GM19397 (cell line): Measurements from ENCODE around the gene LUC7L.
"Not testable (repeated sequence)": the region's sequence is repeated elsewhere in the genome, so short reads cannot be mapped to it uniquely, and the experiment has no call there.

Experiments
- ATAC-seq: cut with Tn5 transposase; IDR thresholded peaks from one replicate; pipeline ENCODE4 v1.9.1; 2021; ENCODE audit warnings: mild to moderate bottlenecking, moderate library complexity; ENCODE audit not compliant: unreplicated experiment

LUC7L gene

DNA sequence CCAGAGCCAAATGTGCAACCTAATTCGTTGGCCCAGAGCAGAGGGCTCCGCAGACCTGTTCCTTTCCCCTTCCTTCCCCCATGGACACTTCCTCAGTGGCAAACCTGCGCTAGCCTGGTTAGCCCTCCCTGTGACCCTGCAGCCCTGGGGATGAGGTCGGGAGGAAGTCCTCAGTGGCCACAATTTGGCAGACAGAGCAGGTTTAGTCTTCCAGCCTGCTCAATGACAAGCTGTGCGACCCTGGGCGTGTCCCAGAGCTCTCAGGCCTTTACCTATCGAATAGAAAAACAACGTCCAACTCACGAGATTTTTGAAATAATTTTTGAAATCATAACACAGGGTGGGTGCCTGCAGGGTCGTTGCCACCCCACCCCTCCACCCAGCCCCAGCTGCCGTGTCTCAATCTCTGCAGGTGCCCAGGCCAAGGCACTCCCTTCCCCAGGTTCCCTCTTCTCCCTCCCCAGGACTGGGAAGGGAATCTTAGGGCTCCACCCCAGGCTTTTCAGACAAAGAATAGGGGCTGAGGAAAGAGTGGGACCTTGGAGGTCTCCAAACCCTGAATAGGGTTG, 62.0 kb downstream of the LUC7L start:
- ATAC-seq = no peak

DNA sequence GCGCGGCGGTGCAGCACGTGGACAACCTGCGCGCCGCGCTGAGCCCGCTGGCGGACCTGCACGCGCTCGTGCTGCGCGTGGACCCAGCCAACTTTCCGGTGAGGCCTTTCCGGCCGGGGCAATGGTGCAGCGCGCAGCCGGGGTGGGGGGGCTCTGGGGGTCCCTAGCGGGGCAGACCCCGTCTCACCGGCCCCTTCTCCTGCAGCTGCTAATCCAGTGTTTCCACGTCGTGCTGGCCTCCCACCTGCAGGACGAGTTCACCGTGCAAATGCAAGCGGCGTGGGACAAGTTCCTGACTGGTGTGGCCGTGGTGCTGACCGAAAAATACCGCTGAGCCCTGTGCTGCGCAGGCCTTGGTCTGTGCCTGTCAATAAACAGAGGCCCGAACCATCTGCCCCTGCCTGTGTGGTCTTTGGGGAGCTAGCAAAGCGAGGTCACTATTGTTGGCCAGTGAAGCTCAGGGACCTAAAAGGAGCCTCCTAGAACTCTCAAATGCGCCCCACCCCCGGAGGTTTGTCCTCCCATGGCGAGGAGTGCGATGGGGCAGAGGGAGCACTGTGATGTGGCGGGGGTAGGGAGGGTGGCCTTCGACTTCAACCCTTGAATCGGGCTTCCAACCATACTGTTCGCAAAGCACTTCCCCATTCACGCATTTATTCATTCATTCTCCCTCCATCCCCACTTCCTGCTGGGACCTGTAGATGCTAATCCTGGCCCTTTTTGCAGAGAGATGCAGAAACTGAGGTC, 62.7 kb downstream of the LUC7L start:
- ATAC-seq = no peak

DNA sequence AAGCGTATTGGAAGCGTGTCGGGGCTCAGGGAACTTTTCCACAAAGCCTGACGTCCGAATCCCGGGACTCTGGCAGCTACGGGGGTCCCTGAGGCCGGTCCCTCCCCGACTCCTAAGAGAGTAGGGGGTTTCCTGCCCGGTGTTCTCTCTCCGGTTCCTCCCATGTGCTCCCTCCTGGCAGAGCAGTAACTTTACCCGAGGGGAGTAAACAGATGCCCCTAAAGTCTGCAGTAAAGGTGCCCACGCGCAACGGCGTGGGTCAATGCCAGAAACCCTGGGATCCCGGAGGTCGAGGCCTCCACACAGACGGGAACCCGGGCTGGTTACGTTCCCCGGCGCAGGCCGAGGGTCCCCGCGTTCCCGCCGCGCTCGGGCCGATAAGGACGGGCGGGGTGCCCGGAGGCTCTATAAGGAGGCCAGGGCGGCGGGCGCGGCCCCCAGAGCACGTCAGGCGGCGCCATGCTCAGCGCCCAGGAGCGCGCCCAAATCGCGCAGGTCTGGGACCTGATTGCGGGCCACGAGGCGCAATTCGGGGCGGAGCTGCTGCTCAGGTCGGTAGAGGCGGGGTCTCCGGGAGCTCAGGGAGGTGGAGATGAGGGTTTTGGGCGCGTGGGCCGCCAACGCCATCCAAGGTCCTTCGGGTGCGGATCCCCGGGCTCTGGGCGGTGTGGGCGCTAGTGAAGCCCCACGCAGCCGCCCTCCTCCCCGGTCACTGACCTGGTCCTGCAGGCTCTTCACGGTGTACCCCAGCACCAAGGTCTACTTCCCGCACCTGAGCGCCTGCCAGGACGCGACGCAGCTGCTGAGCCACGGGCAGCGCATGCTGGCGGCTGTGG, 63.5 kb downstream of the LUC7L start, which contains the start of gene HBM:
Gene HBM (plus strand): TSS at position 440 of the 836 bp plus-strand sequence. CDS start 20 bp downstream, at position 460.
- ATAC-seq = no peak

DNA sequence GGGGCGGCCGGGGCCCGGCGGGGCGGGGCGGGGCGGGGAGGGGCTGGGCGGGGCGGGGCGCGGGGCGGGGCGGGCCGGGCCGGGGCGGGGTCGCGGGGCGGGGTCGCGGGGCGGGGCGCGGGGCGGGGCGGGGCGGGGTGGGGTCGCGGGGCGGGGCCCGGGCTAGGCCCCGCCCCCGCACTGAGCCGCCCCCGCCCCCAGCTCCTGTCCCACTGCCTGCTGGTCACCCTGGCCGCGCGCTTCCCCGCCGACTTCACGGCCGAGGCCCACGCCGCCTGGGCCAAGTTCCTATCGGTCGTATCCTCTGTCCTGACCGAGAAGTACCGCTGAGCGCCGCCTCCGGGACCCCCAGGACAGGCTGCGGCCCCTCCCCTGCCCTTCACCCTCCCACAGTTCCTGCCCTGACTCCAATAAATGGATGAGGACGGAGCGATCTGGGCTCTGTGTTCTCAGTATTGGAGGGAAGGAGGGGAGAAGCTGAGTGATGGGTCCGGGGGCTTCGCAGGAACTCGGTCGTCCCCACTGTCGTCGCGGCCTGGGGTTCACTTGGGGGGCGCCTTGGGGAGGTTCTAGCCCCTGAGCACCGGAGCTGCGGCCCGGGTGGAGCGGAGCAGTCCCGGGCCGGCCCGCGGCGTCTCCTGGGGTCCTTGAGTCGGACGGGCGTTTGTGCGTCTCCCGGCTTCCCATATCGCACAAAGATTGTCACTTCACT, 64.3 kb downstream of the LUC7L start:
- ATAC-seq = no peak

DNA sequence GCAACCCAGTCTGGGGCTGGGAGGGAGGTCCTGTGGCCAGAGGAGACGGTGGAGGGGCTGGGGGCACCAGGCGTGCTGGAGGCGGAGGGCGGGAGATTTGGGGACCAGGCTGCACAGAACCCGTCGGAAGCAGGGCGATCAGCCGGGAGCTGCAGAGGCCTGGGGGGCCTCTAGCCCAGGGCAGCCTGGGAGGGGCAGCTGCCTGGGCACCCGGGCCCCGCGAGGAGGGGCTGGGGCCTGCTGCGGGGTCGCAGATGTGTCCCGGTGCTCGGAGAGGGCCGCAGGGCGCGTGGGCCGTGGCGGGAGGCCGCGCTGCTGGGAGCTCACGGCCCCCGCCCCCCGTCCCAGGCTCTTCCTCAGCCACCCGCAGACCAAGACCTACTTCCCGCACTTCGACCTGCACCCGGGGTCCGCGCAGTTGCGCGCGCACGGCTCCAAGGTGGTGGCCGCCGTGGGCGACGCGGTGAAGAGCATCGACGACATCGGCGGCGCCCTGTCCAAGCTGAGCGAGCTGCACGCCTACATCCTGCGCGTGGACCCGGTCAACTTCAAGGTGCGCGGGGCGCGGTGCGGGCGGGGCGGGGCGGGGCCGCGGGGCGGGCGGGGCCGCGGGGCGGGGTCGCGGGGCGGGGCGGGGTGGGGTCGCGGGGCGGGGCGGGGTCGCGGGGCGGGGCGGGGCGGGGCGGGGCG, 65.0 kb downstream of the LUC7L start:
- not testable (repeated sequence) for ATAC-seq

DNA sequence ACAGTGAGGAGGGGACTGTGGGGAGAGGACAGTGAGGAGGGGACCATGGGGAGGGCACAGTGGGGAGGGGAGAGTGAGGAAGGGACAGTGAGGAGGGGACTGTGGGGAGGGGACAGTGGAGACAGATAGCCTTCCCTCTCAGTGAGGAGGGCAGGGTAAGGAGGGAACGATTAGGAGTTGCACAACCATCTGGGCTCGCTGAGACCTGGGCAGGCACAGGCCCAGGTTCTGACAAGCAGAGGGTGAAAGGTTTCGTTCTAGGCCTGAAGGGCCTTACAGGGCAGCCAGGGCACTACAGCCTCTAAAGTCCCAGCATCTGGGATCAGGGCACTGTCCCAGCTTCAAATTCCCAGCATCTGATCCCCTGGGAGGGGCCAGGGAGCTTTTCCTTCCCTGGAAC, 65.6 kb downstream of the LUC7L start:
- not testable (repeated sequence) for ATAC-seq

DNA sequence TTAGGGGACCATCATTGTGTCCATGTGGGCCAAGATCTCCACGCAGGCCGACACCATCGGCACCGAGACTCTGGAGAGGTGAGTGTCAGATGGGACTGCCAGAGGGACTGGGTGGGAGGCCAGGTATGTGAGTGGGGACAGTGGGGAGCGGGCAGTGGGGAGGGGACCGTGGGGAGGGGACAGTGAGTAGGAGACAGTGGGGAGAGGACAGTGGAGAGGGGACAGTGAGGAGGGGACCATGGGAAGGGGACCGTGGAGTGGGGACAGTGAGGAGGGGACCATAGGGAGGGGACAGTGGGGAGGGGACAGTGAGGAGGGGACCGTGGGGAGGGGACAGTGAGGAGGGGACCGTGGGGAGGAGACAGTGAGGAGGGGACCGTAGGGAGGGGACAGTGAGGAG, 66.1 kb downstream of the LUC7L start:
- ATAC-seq = not testable (repeated sequence)

DNA sequence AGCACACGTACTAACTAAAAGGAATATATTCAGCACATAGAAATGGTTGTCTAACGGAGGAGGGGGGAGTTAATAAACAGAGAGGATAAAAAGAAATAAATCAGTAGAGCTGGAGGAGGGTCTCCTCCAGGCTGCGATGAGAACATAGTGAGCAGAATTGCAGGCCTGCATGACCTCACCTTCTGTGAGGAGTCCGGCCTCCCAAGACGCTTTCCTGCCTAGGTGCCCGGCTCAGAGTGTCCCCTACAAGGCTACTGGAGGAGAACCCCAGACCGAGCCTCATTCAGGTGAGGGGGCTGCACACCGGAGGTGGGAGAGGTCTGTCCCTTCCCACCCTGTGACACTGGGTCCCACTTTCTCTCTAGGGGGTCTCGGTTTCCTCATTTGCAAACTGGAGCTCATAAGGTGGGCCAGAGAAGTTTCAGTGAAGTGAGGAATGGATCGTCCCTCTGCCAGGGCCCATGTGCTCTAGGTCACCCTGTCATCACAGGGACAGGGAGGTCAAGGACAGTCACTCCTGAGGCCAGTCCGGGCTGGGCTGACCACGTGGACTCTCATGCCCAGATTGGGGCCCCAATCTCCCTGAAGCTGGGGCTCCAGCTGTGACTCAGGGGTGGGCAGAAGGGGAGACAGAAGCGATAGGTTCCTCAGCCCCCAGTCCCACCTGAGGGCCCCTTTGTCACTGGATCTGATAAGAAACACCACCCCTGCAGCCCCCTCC, 66.8 kb downstream of the LUC7L start:
- no peak for ATAC-seq

DNA sequence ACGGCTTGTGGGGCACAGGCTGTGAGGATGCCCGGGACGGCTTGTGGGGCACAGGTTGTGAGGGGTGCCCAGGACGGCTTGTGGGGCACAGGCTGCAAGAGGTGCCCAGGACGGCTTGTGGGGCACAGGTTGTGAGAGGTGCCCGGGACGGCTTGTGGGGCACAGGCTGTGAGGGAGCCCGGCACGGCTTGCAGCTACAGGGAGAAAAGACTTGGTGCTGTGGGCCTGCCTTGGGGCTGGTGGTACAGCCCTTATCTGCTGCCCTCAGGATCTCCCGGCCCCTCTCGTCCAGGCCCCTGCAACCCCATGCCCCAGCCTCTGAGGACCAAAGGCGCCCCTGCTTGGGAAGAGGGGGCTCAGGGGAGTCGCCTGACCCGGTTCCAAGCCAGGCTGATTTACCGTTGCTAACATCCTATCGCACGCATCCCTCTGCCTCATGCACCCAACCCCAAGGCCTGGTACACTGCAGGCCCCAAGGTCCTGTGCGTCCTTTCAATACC, 68.5 kb downstream of the LUC7L start:
- no peak for ATAC-seq

DNA sequence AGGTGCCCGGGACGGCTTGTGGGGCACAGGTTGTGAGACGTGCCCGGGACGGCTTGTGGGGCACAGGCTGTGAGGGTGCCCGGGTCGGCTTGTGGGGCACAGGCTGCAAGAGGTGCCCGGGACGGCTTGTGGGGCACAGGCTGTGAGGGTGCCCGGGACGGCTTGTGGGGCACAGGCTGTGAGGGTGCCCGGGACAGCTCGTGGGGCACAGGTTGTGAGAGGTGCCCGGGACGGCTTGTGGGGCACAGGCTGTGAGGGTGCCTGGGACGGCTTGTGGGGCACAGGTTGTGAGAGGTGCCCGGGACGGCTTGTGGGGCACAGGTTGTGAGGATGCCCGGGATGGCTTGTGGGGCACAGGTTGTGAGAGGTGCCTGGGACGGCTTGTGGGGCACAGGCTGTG, 69.0 kb downstream of the LUC7L start:
- not testable (repeated sequence) for ATAC-seq

DNA sequence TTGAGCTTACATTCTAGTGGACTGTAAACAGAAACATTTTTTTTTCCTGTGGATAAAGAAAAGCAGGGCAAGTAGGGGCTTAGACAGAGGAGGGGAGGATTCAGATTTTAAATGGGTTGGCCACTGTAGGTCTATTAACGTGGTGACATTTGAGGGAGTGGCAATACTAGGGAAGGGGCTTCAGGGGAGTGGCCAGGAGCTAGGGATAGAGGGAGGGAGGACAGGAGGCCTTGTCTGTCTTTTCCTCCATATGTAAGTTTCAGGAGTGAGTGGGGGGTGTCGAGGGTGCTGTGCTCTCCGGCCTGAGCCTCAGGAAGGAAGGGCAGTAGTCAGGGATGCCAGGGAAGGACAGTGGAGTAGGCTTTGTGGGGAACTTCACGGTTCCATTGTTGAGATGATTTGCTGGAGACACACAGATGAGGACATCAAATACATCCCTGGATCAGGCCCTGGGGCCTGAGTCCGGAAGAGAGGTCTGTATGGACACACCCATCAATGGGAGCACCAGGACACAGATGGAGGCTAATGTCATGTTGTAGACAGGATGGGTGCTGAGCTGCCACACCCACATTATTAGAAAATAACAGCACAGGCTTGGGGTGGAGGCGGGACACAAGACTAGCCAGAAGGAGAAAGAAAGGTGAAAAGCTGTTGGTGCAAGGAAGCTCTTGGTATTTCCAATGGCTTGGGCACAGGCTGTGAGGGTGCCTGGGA, 70.0 kb downstream of the LUC7L start:
- no peak for ATAC-seq

DNA sequence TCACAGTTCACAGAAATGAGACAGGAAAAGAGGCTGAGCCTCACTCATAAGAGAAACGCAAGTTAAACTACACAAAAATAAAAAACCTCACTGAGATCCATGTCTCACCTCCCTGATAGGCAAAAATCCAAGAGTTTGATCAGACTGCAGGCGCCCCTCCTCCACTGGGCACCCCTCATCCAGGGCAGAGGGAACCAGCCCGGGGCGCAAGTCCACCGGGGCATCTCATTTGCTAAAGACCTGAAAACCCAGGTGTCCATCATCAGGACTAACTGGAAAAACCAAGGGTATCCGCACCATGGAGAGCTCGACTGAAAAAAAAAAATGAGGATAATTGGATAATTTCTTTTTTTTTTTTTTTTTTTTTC, 74.2 kb downstream of the LUC7L start:
- no peak for ATAC-seq

DNA sequence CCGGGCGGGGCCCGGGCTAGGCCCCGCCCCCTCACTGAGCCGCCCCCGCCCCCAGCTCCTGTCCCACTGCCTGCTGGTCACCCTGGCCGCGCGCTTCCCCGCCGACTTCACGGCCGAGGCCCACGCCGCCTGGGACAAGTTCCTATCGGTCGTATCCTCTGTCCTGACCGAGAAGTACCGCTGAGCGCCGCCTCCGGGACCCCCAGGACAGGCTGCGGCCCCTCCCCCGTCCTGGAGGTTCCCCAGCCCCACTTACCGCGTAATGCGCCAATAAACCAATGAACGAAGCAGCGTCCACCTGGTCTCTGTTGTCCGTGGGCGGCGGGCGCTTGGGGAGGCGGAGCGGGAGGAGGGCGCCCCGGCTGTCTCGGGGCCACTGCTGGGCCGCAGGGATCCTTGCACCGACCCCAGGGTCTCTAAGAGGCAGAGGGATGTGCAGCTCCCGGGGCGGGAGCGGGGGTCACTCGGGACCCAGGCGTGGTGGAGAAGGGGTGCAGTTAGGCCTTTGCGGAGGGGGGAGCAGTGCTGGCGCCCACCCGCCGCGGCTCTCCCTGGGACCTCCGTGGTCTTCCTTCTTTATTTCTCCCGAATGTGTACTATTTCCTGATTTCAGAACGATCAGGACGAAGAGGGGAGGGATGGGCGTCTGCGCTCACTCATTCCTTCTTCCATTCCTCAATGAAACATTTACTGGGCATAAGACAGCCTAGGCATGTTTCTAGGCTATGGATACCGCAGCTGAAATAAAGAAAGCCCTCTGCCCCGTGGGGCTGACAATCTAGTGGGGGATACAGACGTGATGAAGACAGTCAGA, 74.8 kb downstream of the LUC7L start:
- ATAC-seq = no peak

DNA sequence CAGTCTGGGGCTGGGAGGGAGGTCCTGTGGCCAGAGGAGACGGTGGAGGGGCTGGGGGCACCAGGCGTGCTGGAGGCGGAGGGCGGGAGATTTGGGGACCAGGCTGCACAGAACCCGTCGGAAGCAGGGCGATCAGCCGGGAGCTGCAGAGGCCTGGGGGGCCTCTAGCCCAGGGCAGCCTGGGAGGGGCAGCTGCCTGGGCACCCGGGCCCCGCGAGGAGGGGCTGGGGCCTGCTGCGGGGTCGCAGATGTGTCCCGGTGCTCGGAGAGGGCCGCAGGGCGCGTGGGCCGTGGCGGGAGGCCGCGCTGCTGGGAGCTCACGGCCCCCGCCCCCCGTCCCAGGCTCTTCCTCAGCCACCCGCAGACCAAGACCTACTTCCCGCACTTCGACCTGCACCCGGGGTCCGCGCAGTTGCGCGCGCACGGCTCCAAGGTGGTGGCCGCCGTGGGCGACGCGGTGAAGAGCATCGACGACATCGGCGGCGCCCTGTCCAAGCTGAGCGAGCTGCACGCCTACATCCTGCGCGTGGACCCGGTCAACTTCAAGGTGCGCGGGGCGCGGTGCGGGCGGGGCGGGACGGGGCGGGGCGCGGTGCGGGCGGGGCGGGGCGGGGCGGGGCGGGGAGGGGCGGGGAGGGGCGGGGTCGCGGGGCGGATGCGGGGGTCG, 75.6 kb downstream of the LUC7L start:
- ATAC-seq = not testable (repeated sequence)

DNA sequence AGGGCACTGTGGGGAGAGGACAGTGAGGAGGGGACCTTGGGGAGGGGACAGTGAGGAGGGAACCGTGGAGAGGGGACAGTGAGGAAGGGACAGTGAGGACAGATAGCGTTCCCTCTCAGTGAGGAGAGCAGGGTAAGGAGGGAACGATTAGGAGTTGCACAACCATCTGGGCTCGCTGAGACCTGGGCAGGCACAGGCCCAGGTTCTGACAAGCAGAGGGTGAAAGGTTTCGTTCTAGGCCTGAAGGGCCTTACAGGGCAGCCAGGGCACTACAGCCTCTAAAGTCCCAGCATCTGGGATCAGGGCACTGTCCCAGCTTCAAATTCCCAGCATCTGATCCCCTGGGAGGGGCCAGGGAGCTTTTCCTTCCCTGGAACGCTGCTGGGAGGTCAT, 76.1 kb downstream of the LUC7L start:
- ATAC-seq = not testable (repeated sequence)

DNA sequence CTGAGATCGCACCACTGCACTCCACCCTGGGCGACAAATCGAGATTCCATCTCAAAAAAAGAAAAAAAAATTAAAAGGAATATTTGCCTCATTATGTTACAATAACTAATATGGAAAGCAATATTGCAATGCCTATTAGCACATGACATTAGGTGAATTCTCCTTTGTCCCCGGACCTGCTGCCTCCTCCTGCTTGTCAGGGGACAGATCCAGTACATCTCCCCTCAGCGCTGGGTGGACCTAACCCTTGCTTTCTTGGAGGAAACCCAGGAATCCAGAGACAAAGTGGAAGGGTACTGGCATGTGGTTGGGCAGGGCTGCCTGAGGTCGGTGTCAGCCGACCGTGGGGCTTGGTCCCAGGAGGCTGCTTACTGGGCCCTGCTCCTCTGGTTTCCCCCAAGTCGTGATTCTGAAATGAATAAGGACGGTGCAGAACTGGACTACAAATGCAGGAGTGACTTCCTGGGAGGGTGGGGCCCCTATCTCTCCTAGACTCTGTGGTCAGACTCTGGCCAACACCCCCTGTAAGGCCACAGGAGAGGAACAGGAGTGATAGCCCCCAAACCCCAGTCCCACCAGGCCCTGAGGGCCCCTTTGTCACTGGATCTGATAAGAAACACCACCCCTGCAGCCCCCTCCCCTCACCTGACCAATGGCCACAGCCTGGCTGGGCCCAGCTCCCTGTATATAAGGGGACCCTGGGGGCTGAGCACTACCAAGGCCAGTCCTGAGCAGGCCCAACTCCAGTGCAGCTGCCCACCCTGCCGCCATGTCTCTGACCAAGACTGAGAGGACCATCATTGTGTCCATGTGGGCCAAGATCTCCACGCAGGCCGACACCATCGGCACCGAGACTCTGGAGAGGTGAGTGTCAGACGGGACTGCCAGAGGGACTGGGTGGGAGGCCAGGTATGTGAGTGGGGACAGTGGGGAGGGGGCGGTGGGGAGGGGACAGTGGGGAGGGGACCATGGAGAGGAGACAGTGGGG, 76.8 kb downstream of the LUC7L start, which contains the start of gene HBZ:
Gene HBZ (plus strand): TSS at position 504 of the 988 bp plus-strand sequence. CDS start 266 bp downstream, at position 770.
- ATAC-seq = no peak
